Liver (tissue), 9 donors: Measurements from ENCODE around the gene IFITM5. TPM values are rescaled to one million over a fixed set of nuclear protein-coding genes. Genes with fewer than 3 reads are reported as not detected.
"Not testable (repeated sequence)": the region's sequence is repeated elsewhere in the genome, so short reads cannot be mapped to it uniquely, and the experiment has no call there.

Experiments used
- DNase-seq: peaks from one replicate; pipeline ENCODE4 v3.0.0-alpha.2; 2017; ENCODE audit warnings: low spot score
- H3K27ac ChIP-seq, 2 donors: one replicate each; pipeline ENCODE4 v1.7.0; 2013; ENCODE audit warnings: inconsistent platforms in 2 of 2, low read length in 2 of 2, control low read depth in 1 of 2, low read depth in 1 of 2, mild to moderate bottlenecking in 1 of 2
- H3K27me3 ChIP-seq, 4 donors: one replicate each; pipeline versions ENCODE4 v1.6.1 to v1.7.0; 2013; ENCODE audit warnings: low read length in 3 of 4, inconsistent platforms in 1 of 4, mild to moderate bottlenecking in 1 of 4, moderate library complexity in 1 of 4; ENCODE audit not compliant: control insufficient read depth in 4 of 4, insufficient read depth in 4 of 4
- H3K36me3 ChIP-seq, 4 donors: one replicate each; pipeline versions ENCODE4 v1.6.1 to v1.7.0; 2013; ENCODE audit warnings: low read length in 3 of 4, mild to moderate bottlenecking in 3 of 4, low read depth in 1 of 4, moderate library complexity in 1 of 4; ENCODE audit not compliant: control insufficient read depth in 4 of 4, insufficient read depth in 3 of 4
- H3K4me1 ChIP-seq, 4 donors: one replicate each; pipeline versions ENCODE4 v1.6.1 to v1.7.0; 2013; ENCODE audit warnings: low read length in 3 of 4, mild to moderate bottlenecking in 3 of 4, moderate library complexity in 1 of 4; ENCODE audit not compliant: control insufficient read depth in 4 of 4, insufficient read depth in 4 of 4
- H3K4me3 ChIP-seq, 3 donors: one replicate each; pipeline versions ENCODE4 v1.6.1 to v1.7.0; 2013; ENCODE audit warnings: low read length in 3 of 3, control low read depth in 1 of 3, low read depth in 1 of 3, mild to moderate bottlenecking in 1 of 3
- H3K9ac ChIP-seq, 2 donors: one replicate each; pipeline ENCODE4 v1.7.0; 2013; ENCODE audit warnings: low read length in 2 of 2, mild to moderate bottlenecking in 2 of 2, moderate library complexity in 2 of 2, control low read depth in 1 of 2, low read depth in 1 of 2
- H3K9me3 ChIP-seq, 4 donors: one replicate each; pipeline versions ENCODE4 v1.6.1 to v1.7.0; 2013; ENCODE audit warnings: low read length in 3 of 4; ENCODE audit not compliant: control insufficient read depth in 4 of 4
- JUND ChIP-seq, 2 donors: IDR thresholded peaks; 2 replicates each; pipeline ENCODE4 v1.6.1; 2016; ENCODE audit warnings: antibody characterized with exemption in 2 of 2
- MAX ChIP-seq: IDR thresholded peaks from 2 replicates; pipeline ENCODE4 v1.6.1; 2016; ENCODE audit warnings: antibody characterized with exemption
- RXRA ChIP-seq, 2 donors: IDR thresholded peaks; 2 replicates each; pipeline ENCODE4 v1.6.1; 2017 to 2018; ENCODE audit warnings: antibody characterized with exemption in 2 of 2, mild to moderate bottlenecking in 1 of 2
- SP1 ChIP-seq: IDR thresholded peaks from 2 replicates; pipeline ENCODE4 v1.6.1; 2018; ENCODE audit warnings: antibody characterized with exemption, mild to moderate bottlenecking
- WGBS: extraction: QIAGEN DNeasy Blood & Tissue Kit; methylation state at CpG from one replicate; pipeline ENCODE4 v1.1.7; 2013; 5-methylcytosine and 5-hydroxymethylcytosine counted together
- polyA plus RNA-seq, 2 donors: library from polyadenylated mRNA; stranded (reverse) in 1 of 2; unstranded in 1 of 2; fragments of 200-250 nt in 1 of 2; fragments of >200 nt in 1 of 2; fragmentation: Nextera tagmentation in 1 of 2; extraction: Ambion mirVana in 1 of 2; gene quantifications; one replicate each; pipeline versions ENCODE4 v1.2.1 to v1.2.3, GENCODE V29; 2013 to 2015
- total RNA-seq, 2 donors: library from RNA; depleted of rRNA; stranded (reverse); fragments of >200 nt; gene quantifications; one replicate each; pipeline ENCODE4 v1.2.3, GENCODE V29; 2014
- TF ChIP-seq, protein P1 (sequence below): IDR thresholded peaks from 2 replicates; pipeline ENCODE4 v1.6.1; 2016; ENCODE audit warnings: antibody characterized with exemption, mild to moderate bottlenecking
- TF ChIP-seq, protein P2 (sequence below): IDR thresholded peaks from 2 replicates; pipeline ENCODE4 v1.6.1; 2016; ENCODE audit warnings: antibody characterized with exemption
- donor health status: healthy.
- donor health status: healthy.
- donor health status: healthy.
- donor health status: healthy.
- donor health status: healthy.

IFITM5 gene
- total and polyA plus RNA-seq, 4 donors, result not detected

DNA sequence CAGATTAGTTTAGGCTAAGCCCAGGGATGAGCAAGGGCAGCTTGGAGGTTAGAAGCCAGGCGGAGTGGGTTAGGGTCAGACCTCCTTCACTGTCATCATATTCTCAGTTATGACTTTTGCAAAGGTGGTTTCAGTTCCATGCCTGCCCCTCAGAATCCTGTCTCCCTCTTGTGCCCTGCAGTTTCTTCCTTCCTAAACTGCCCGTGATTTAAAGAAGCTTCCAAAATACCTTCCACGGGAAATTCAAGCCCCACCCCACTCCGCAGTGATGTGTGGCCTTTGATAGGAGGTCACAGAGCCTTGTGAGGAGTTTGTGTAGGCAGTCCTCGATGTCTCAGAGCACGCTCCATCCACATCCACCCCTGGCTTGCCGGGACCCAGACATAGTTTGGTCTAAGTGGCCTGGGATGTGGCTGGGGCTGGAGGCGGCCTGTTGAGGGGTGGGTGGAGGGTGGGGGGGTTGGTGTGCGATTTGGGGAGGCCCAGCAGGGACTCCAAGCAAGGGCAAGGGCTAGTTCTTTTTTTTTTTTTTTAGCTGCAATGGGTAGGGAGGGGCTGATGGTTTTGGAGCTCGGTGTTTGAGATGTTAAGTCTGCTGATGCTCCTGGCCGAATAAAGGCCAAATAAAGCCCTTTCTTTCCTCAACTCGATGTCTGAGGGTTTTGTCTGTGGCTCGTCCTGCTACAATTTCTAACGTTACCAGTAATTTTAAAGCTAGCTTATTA is 12.9 kb upstream of the IFITM5 start:
- no peak for DNase-seq
- H3K4me3 ChIP-seq, result peak overlapping the region in 2 of 3 donors; percentile 5 to 61
- H3K27ac ChIP-seq, result peak overlapping the region; percentile 81 to 92
- H3K4me1 ChIP-seq, result peaks cover 3 to 45% (median 19%) of the 10 kb centered on the region in 4 donors
- H3K36me3 ChIP-seq, result no peaks in the 10 kb centered on the region
- H3K27me3 ChIP-seq, result no peaks in the 10 kb centered on the region
- peak overlapping the region; percentile 45 to 91 for H3K9ac ChIP-seq
- TF ChIP-seq, protein P1, sequence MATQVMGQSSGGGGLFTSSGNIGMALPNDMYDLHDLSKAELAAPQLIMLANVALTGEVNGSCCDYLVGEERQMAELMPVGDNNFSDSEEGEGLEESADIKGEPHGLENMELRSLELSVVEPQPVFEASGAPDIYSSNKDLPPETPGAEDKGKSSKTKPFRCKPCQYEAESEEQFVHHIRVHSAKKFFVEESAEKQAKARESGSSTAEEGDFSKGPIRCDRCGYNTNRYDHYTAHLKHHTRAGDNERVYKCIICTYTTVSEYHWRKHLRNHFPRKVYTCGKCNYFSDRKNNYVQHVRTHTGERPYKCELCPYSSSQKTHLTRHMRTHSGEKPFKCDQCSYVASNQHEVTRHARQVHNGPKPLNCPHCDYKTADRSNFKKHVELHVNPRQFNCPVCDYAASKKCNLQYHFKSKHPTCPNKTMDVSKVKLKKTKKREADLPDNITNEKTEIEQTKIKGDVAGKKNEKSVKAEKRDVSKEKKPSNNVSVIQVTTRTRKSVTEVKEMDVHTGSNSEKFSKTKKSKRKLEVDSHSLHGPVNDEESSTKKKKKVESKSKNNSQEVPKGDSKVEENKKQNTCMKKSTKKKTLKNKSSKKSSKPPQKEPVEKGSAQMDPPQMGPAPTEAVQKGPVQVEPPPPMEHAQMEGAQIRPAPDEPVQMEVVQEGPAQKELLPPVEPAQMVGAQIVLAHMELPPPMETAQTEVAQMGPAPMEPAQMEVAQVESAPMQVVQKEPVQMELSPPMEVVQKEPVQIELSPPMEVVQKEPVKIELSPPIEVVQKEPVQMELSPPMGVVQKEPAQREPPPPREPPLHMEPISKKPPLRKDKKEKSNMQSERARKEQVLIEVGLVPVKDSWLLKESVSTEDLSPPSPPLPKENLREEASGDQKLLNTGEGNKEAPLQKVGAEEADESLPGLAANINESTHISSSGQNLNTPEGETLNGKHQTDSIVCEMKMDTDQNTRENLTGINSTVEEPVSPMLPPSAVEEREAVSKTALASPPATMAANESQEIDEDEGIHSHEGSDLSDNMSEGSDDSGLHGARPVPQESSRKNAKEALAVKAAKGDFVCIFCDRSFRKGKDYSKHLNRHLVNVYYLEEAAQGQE, result no peak
- TF ChIP-seq MAX, result no peak
- peak in 1 of 2 donors; percentile 12 for TF ChIP-seq RXRA (IDR thresholded peaks at IDR 0.05)
- peak; percentile 0 for TF ChIP-seq SP1
- no peak for TF ChIP-seq JUND (IDR thresholded peaks at IDR 0.05)
- TF ChIP-seq, protein P2, sequence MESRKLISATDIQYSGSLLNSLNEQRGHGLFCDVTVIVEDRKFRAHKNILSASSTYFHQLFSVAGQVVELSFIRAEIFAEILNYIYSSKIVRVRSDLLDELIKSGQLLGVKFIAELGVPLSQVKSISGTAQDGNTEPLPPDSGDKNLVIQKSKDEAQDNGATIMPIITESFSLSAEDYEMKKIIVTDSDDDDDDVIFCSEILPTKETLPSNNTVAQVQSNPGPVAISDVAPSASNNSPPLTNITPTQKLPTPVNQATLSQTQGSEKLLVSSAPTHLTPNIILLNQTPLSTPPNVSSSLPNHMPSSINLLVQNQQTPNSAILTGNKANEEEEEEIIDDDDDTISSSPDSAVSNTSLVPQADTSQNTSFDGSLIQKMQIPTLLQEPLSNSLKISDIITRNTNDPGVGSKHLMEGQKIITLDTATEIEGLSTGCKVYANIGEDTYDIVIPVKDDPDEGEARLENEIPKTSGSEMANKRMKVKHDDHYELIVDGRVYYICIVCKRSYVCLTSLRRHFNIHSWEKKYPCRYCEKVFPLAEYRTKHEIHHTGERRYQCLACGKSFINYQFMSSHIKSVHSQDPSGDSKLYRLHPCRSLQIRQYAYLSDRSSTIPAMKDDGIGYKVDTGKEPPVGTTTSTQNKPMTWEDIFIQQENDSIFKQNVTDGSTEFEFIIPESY, result no peak
- H3K9me3 ChIP-seq, result no peaks in the 10 kb centered on the region
- 69% methylated on average over 14 of the region's 14 CpGs for WGBS

GRCh38 chr11:311013-311748 is 11.9 kb upstream of the IFITM5 start:
- peaks cover 3 to 45% (median 21%) of the 10 kb centered on the region in 4 donors for H3K4me1 ChIP-seq
- H3K27ac ChIP-seq, result peak overlapping the region; percentile 81 to 92
- 4% methylated on average over 9 of the region's 71 CpGs for WGBS
- not testable (repeated sequence) for H3K9me3 ChIP-seq, H3K4me3 ChIP-seq, H3K27me3 ChIP-seq, DNase-seq, H3K36me3 ChIP-seq
- peak overlapping the region in 1 of 2 donors; percentile 91 for H3K9ac ChIP-seq

DNA sequence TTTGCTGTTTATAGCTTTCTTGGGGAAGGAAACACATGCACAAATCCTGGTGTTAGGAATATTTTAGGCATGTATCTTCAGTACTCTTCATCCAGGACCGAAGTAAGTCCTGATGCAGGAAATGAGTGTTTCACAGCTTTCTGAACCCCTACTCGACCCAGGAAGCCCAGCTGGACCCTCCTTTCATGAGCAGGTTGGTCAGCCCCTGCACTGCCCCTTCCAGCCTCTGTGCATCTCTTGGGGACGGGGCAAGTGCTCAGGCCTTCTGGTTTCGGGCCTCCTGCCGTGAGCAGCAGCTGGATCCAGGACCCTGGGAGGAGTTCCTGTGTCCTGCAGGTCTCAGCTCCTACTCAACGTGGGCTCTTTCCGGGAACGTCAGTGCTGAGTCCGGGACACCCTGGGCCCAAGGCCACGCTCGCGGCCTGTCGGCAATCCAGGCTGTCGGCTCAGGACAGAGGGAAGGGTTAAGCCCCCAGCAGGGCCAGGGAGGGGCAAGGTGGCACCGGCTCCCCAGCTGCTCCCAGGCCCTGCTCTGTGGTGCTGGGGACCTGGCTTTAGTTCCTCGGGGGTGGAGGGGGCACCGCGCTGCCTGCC is 10.8 kb upstream of the IFITM5 start:
- DNase-seq, H3K36me3 ChIP-seq, H3K9me3 ChIP-seq, H3K27me3 ChIP-seq: not testable (repeated sequence)
- peak overlapping the region; percentile 76 to 95 for H3K9ac ChIP-seq
- peak overlapping the region; percentile 82 to 92 for H3K27ac ChIP-seq
- 8% methylated on average over 5 of the region's 18 CpGs for WGBS
- H3K4me1 ChIP-seq, result peaks cover 4 to 37% (median 19%) of the 10 kb centered on the region in 4 donors
- H3K4me3 ChIP-seq, result peak overlapping the region; percentile 54 to 92 (median 85)
